ENCODE measurements around the gene ALDH1L1. TPM values are rescaled to one million over a fixed set of nuclear protein-coding genes. Genes with fewer than 3 reads are reported as not detected.
"Not testable (repeated sequence)": the region's sequence is repeated elsewhere in the genome, so short reads cannot be mapped to it uniquely, and the experiment has no call there.

ALDH1L1 gene
- total RNA-seq, 1 donor from 2014 or later, result 1.0 TPM

DNA sequence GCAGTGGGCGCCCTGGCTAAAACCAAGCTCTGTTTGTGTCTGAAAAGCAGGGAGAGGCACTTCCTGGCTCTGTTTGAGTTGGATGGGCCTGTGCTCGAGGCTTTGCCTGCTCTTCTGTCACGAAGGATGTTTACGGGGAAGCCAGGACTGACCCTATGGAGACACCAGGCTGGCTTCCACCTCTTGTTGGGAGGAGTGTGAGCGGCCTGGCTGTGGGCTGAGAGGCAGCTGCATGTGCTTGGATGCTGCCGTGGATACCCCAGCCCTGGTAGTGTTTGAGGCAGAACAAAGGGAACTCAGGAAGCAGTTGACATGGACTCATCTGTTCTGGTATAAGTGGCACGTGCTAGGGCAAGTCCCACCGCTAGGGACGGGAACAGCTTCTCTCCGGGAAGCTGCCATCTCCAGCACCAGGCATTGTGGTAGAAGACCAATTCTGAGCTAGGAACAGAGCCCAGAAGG, 78.8 kb downstream of the ALDH1L1 start:
- peak in 1 of 2 experiments; percentile 24 for DNase-seq (ENCODE audit: low spot score in 2 of 2, unreplicated experiment in 2 of 2)
- Mint-ChIP-seq H3K9me3 (peaks cover 13% of the 10 kb centered on the region), H3K4me3 (no peak overlapping the region), H3K27ac (no peak overlapping the region), H3K4me1 (peaks cover 2% of the 10 kb centered on the region), H3K27me3 (ENCODE audit: low read depth) (no peaks in the 10 kb centered on the region), H3K36me3 (no peaks in the 10 kb centered on the region)
- TF ChIP-seq, protein P1, sequence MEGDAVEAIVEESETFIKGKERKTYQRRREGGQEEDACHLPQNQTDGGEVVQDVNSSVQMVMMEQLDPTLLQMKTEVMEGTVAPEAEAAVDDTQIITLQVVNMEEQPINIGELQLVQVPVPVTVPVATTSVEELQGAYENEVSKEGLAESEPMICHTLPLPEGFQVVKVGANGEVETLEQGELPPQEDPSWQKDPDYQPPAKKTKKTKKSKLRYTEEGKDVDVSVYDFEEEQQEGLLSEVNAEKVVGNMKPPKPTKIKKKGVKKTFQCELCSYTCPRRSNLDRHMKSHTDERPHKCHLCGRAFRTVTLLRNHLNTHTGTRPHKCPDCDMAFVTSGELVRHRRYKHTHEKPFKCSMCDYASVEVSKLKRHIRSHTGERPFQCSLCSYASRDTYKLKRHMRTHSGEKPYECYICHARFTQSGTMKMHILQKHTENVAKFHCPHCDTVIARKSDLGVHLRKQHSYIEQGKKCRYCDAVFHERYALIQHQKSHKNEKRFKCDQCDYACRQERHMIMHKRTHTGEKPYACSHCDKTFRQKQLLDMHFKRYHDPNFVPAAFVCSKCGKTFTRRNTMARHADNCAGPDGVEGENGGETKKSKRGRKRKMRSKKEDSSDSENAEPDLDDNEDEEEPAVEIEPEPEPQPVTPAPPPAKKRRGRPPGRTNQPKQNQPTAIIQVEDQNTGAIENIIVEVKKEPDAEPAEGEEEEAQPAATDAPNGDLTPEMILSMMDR (IDR thresholded peaks at IDR 0.05; ENCODE audit: unreplicated experiment), result no peak

DNA sequence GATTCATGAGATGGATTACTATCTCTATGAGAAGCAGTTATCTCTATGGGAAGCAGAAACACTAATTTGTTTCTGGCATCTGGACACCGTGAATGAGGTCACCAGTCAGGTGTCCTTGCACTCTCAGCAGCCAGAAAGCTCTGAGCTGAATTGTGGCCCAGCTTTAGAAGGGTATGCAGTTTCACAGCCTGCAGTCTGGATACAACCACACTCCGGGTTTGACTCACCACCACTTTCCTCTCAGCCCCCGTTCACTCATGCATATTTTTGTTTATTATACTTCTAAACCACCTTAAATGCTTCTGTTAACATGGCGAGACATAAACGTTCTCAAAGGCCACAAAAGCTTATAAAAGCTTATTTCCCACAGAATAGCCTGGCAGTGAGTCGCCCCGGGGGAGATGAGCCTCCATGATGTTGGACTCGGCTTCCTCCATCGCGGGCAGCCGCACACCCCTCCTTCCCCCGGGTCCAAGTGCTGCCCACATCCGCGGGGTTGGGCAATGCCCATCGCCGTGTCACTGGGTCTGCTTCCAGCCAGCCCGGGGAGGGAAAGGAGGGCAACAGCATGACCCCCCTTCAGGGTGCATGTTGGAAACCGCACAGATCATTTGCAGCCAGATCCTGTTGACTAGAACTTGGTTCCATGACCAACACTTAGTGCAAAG, 79.6 kb downstream of the ALDH1L1 start:
- peak in 1 of 2 experiments; percentile 25 for DNase-seq (ENCODE audit: low spot score in 2 of 2, unreplicated experiment in 2 of 2)
- Mint-ChIP-seq H3K27ac (no peak overlapping the region), H3K9me3 (peaks cover 15% of the 10 kb centered on the region), H3K36me3 (no peaks in the 10 kb centered on the region), H3K4me1 (peaks cover 2% of the 10 kb centered on the region), H3K4me3 (no peak overlapping the region), H3K27me3 (ENCODE audit: low read depth) (no peaks in the 10 kb centered on the region)
- TF ChIP-seq, protein P1 (IDR thresholded peaks at IDR 0.05; ENCODE audit: unreplicated experiment), result no peak

DNA sequence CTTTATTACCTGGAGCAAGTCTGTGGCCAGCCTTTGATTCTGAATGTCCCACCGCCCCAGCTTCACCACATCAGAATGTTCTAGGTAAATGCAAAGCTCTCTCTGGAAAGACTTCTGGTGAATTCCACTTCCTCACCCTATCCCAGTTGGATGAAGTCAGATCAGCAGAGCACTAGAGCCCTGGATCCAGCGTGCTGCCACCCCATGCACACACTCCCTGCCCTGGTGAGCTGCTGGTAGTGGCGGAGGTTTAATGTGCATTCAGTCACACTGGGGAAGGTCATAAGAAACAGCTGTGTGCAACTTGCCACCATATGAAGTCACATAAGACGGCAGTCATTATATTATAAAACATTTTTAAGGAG, 80.1 kb downstream of the ALDH1L1 start:
- peak in 1 of 2 experiments; percentile 6 for DNase-seq (ENCODE audit: low spot score in 2 of 2, unreplicated experiment in 2 of 2)
- Mint-ChIP-seq H3K27me3 (ENCODE audit: low read depth) (no peaks in the 10 kb centered on the region), H3K9me3 (peaks cover 20% of the 10 kb centered on the region), H3K27ac (no peak overlapping the region), H3K36me3 (no peaks in the 10 kb centered on the region), H3K4me1 (peaks cover 2% of the 10 kb centered on the region), H3K4me3 (no peak overlapping the region)
- TF ChIP-seq, protein P1 (IDR thresholded peaks at IDR 0.05; ENCODE audit: unreplicated experiment), result no peak

DNA sequence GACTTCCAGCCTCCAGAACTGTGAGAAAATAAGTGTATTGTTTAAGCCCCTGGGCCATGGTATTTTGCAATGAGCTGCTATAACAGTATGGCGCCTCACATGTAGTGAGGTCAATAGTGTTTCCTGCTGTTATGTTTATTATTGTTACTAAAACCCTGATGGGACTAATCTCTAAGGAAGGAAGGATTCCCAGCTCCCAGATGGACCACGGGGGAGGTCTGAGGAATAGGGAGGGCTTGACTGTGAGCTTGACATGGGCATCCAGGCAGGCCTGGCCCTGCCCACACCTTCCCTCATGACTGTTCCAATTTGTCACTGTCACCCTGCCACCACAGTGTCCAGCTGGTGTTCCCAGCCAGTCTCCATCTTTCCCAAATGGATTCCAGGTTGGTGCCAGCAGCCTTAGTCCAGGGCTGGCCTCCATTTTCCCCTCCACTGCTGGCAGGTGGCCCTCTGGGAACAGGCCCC, 82.0 kb downstream of the ALDH1L1 start:
- DNase-seq (ENCODE audit: low spot score in 2 of 2, unreplicated experiment in 2 of 2), result no peak
- Mint-ChIP-seq H3K27ac (no peak overlapping the region), H3K4me1 (peaks cover 2% of the 10 kb centered on the region), H3K4me3 (no peak overlapping the region), H3K36me3 (no peaks in the 10 kb centered on the region), H3K27me3 (ENCODE audit: low read depth) (no peaks in the 10 kb centered on the region), H3K9me3 (peaks cover 32% of the 10 kb centered on the region)
- TF ChIP-seq, protein P1 (IDR thresholded peaks at IDR 0.05; ENCODE audit: unreplicated experiment), result no peak

DNA sequence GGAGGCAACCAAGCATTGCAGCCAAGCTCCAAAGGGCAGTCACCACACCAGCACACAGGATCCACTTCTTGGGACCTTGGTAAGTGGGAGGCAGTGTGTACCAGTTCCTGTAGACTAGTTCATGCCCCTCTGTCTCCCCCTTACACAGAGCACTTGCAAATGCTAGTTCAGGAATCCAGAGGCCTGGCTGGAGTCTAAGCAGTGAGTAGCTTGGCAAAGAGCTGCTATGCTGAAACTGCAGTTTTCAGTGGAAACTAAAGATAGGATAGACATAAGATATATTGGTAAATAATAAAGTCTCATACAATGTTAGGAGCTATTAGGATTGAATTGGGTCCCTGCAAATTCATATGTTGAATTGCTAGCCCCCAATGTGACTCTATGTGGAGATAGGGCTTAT, 82.6 kb downstream of the ALDH1L1 start:
- TF ChIP-seq, protein P1 (IDR thresholded peaks at IDR 0.05; ENCODE audit: unreplicated experiment), result no peak
- Mint-ChIP-seq H3K9me3 (peaks cover 34% of the 10 kb centered on the region), H3K4me1 (peaks cover 2% of the 10 kb centered on the region), H3K27me3 (ENCODE audit: low read depth) (no peaks in the 10 kb centered on the region), H3K27ac (no peak overlapping the region), H3K4me3 (no peak overlapping the region), H3K36me3 (no peaks in the 10 kb centered on the region)
- DNase-seq (ENCODE audit: low spot score in 2 of 2, unreplicated experiment in 2 of 2), result no peak

DNA sequence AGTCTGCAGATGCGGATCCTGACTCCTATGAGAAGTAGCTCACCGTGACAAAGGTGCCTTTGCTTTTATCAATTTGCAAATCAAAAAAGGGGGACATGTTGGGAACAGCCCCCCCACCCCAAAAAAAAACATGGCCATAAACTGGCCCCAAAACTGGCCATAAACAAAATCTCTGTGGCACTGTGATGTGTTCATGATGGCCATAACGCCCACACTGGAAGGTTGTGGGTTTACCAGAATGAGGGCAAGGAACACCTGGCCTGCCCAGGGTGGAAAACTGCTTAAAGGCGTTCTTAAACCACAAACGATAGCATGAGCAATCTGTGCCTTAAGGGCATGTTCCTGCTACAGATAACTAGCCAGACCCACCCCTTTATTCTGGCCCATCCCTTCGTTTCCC, 84.1 kb downstream of the ALDH1L1 start:
- not testable (repeated sequence) for H3K36me3 Mint-ChIP-seq; H3K4me1 Mint-ChIP-seq; H3K27ac Mint-ChIP-seq; DNase-seq (ENCODE audit: low spot score in 2 of 2, unreplicated experiment in 2 of 2); H3K4me3 Mint-ChIP-seq; H3K27me3 Mint-ChIP-seq (ENCODE audit: low read depth)
- H3K9me3 Mint-ChIP-seq, result peaks cover 45% of the 10 kb centered on the region

DNA sequence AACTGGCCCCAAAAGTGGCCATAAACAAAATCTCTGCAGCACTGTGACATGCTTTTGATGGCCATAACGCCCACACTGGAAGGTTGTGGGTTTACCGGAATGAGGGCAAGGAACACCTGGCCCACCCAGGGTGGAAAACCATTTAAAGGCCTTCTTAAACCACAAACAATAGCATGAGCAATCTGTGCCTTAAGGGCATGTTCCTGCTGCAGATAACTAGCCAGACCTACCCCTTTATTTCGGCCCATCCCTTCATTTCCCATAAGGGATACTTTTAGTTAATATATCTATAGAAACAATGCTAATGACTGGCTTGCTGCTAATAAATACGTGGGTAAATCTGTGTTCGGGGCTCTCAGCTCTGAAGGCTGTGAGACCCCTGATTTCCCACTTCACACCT, 88.3 kb downstream of the ALDH1L1 start:
- H3K27ac Mint-ChIP-seq; H3K4me3 Mint-ChIP-seq; DNase-seq (ENCODE audit: low spot score in 2 of 2, unreplicated experiment in 2 of 2); H3K4me1 Mint-ChIP-seq; H3K27me3 Mint-ChIP-seq (ENCODE audit: low read depth); H3K36me3 Mint-ChIP-seq: not testable (repeated sequence)
- peaks cover 57% of the 10 kb centered on the region for H3K9me3 Mint-ChIP-seq
